Right renal pelvis (tissue), 4 donors: ENCODE data around the gene PPIP5K2. TPM values are rescaled to one million over a fixed set of nuclear protein-coding genes. Genes with fewer than 3 reads are reported as not detected.
A peak's percentile ranks its signal among the peaks of the same experiment; 100 is the strongest.
"Not testable (repeated sequence)": the region's sequence is repeated elsewhere in the genome, so short reads cannot be mapped to it uniquely, and the experiment has no call there.

Experiments used
- DNase-seq, 4 donors: peaks; one replicate each; pipeline ENCODE4 v3.0.0-alpha.2; 2013; ENCODE audit warnings: low read depth in 4 of 4, low spot score in 3 of 4, missing footprints in 1 of 4
- polyA plus RNA-seq, 4 donors: library from polyadenylated mRNA; unstranded; fragments of 120-200 nt; gene quantifications; one replicate each; pipeline ENCODE4 v1.2.1, GENCODE V29; 2013; ENCODE audit not compliant: insufficient read length in 4 of 4

Gene PPIP5K2
- polyA plus RNA-seq = 100 to 1,000 TPM in 2 of 4 donors, 10 to 100 TPM in 2; 69.5 to 103 (median 99.4) TPM

- peak; percentile 95 to 99 (median 98) for DNase-seq
Measured at GRCh38 chr5:103119765-103120606, at the start of gene PPIP5K2, which contains the start of gene GIN1. PPIP5K2 (plus strand) TSS chr5:103120301; CDS start chr5:103129590, 9,289 bp downstream. GIN1 (minus strand) TSS chr5:103120138; CDS start chr5:103108707, 11,431 bp downstream.

- DNase-seq = not testable (repeated sequence)
Measured at GRCh38 chr5:103073500-103073899, 46.6 kb upstream of the PPIP5K2 start.

- no peak for DNase-seq
Measured at GRCh38 chr5:103075442-103075841, 44.7 kb upstream of the PPIP5K2 start.

GRCh38 chr5:103079796-103080195 lies 40.3 kb upstream of the PPIP5K2 start:
- no peak for DNase-seq

GRCh38 chr5:103086547-103086946 lies 33.6 kb upstream of the PPIP5K2 start:
- DNase-seq = no peak

- DNase-seq = no peak
Measured at GRCh38 chr5:103089272-103089671, 30.8 kb upstream of the PPIP5K2 start.

- DNase-seq = no peak
Measured at GRCh38 chr5:103090791-103091190, 29.3 kb upstream of the PPIP5K2 start.

GRCh38 chr5:103092676-103093075 lies 27.4 kb upstream of the PPIP5K2 start:
- no peak for DNase-seq

- DNase-seq = no peak
Measured at GRCh38 chr5:103093727-103094126, 26.4 kb upstream of the PPIP5K2 start.

- DNase-seq = no peak
Measured at GRCh38 chr5:103094737-103095136, 25.4 kb upstream of the PPIP5K2 start.

- no peak for DNase-seq
Measured at GRCh38 chr5:103098993-103099392, 21.1 kb upstream of the PPIP5K2 start.

GRCh38 chr5:103101079-103101750 lies 18.9 kb upstream of the PPIP5K2 start:
- DNase-seq = no peak

GRCh38 chr5:103102234-103102633 lies 17.9 kb upstream of the PPIP5K2 start:
- DNase-seq = no peak

GRCh38 chr5:103108086-103108485 lies 12.0 kb upstream of the PPIP5K2 start:
- DNase-seq = no peak

GRCh38 chr5:103109277-103109676 lies 10.8 kb upstream of the PPIP5K2 start:
- DNase-seq = no peak

GRCh38 chr5:103110403-103110802 lies 9.7 kb upstream of the PPIP5K2 start:
- no peak for DNase-seq

- no peak for DNase-seq
Measured at GRCh38 chr5:103111468-103111867, 8.6 kb upstream of the PPIP5K2 start.

GRCh38 chr5:103112910-103113309 lies 7.2 kb upstream of the PPIP5K2 start:
- no peak for DNase-seq

GRCh38 chr5:103114440-103114839 lies 5.7 kb upstream of the PPIP5K2 start:
- DNase-seq = no peak

GRCh38 chr5:103117471-103117991 lies 2.6 kb upstream of the PPIP5K2 start:
- no peak for DNase-seq

GRCh38 chr5:103119070-103119764 lies 884 bp upstream of the PPIP5K2 start:
- DNase-seq = peak; percentile 4 to 21 (median 16)
